ENCODE measurements around the gene SLC4A3.

SLC4A3 gene

GRCh38 chr2:219632760-219633105 lies 5.3 kb downstream of the SLC4A3 start:
- DNase-seq, result no peak

- no peak for DNase-seq
Measured at GRCh38 chr2:219633276-219634065, 6.0 kb downstream of the SLC4A3 start.

DNA sequence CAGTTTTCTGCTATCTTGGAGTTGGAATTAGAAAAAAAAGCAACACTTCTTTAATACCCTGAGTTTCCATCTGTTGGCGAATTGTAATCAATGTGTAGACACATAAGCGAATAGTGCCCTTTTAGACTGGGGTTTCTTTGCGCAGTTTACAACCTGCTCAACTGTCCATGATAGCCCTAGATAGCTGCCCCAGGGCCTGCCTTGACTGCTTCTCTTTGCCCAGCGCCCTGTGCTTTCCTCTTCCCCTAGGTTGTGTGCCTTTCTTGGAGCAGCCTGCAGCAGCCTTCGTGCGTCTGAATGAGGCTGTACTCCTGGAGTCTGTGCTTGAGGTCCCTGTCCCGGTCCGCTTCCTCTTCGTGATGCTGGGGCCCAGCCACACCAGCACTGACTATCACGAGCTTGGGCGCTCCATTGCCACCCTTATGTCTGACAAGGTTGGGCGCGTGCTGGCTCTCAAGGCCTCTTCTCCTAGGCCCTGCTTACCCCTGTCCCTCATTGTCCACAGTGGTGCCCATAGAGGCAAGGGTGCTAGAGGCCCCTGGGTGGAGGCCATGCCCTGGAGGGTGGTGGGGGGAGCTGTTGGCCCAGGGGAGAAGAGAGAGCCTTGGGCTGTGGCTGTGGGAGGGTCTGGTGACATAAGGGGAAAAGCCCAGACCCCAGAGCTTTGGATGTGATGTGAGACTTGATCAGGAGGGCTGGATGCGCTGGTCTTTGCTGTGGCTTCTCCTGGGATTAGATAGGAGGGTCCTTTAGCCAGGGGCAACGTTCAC lies 6.9 kb downstream of the SLC4A3 start:
- no peak for DNase-seq

- DNase-seq, result no peak
Measured at GRCh38 chr2:219634951-219635751, 7.7 kb downstream of the SLC4A3 start.

GRCh38 chr2:219636144-219636915 lies 8.9 kb downstream of the SLC4A3 start:
- no peak for DNase-seq

DNA sequence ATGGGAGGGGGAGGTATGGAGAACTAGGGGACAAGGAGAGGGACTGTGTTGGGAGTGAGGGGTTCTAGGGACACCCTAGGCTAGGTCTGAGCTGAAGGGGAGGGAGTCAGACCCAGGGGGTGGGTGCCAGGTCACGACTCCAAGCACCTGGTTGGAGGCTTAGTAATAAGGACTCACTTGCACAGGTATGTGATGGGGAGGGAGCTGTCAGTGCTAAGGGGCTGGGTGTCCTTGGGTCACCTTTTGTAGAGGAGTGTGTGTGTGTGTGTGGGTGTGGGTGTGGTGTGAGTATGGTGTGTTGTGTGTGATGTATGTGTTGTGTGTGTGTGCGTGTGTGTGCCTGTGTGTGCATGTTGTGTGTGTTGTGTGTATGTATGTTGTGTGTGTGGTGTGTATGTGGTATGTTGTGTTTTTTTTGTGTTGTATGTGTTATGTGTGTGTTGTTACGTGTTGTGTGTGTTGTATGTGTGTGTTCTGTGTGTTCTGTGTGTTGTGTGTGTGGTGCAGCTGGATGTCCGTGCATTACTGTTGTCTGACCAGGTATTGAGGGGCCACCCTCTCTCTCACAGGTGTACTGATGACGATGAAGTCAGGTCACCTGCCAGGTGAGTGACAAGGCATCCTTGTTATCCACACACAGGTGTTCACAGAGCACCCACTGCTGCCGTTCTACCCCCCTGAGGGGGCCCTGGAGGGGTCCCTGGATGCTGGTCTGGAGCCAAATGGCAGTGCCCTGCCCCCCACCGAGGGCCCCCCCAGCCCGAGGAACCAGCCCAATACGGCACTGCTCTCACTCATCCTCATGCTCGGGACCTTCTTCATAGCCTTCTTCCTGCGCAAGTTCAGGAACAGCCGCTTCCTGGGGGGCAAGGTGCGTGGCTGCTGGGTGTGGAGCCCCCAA lies 9.8 kb downstream of the SLC4A3 start:
- DNase-seq, result no peak

GRCh38 chr2:219637842-219638185 lies 10.4 kb downstream of the SLC4A3 start:
- DNase-seq, result no peak

- DNase-seq, result no peak
Measured at GRCh38 chr2:219638217-219638947, 11.0 kb downstream of the SLC4A3 start.

DNA sequence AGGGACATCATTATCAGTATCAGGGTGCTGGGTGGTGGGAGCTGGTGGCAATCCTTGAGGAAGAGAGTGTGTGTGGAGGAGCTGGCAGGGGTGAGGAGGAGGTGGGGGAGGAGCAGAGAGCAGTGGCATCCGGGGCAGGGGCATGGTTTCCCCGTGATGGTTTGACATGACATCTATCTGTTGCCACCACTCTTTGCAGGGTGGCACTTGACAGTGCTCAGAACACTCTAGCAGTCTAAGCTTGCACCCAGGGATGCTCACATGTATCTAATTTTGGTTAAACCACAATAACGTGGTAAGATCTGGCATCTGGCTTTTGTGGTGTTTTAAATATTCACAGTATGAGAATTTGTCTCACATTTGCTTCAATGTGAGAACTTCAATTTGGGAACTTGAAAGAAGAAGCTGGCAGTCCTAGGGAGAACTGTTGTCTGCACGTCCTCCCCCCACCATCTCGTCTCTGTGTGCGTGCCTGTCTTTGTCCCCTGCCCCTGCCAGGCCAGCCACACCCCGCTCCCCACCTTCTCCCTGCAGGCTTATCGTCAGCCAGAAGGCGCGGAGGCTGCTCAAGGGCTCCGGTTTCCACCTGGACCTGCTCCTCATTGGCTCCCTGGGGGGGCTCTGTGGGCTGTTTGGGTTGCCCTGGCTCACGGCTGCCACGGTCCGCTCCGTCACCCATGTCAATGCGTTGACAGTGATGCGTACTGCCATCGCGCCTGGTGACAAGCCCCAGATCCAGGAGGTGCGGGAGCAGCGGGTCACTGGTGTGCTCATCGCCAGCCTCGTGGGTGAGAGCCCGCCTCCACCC lies 11.7 kb downstream of the SLC4A3 start:
- DNase-seq, result no peak

GRCh38 chr2:219641390-219642068 lies 14.1 kb downstream of the SLC4A3 start:
- DNase-seq, result no peak

GRCh38 chr2:219642069-219642454 lies 14.6 kb downstream of the SLC4A3 start:
- no peak for DNase-seq

DNA sequence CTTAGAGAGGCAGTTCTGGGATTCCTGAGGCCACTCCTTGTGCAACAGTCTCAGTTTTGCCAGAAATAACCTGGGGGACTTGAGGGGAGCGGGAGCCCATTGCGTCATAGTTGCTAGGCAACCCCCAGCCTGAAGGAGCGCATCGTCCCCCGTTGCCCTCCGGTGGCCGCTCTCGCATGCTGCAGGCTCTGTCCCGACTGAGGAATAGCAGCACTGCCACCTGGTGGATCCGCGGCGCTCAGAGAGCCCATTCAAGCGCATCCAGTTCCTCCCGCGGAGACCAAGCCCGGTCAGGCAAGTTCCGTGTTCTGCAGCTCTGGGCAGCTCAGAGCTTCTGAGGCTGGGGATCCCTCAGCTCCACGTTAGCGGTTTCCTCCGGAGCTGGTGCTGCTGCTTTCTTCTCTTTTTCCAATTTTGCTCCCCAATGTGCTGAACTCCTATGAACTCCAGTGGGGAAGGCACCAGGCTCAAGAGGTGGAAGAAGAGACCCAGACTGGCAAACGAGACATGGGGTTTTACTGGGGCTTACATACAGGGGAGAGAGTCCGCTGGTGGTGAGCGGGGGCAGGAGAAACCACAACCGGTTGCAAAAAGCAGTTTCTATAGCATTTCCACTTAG lies 15.1 kb downstream of the SLC4A3 start:
- peak; percentile 85 for DNase-seq

- DNase-seq, result no peak
Measured at GRCh38 chr2:219643084-219643473, 15.6 kb downstream of the SLC4A3 start.

GRCh38 chr2:219643788-219644398 lies 16.5 kb downstream of the SLC4A3 start:
- no peak for DNase-seq

- DNase-seq, result no peak
Measured at GRCh38 chr2:219644801-219645480, 17.5 kb downstream of the SLC4A3 start.

GRCh38 chr2:219645631-219646527 lies 18.4 kb downstream of the SLC4A3 start:
- DNase-seq, result no peak

DNA sequence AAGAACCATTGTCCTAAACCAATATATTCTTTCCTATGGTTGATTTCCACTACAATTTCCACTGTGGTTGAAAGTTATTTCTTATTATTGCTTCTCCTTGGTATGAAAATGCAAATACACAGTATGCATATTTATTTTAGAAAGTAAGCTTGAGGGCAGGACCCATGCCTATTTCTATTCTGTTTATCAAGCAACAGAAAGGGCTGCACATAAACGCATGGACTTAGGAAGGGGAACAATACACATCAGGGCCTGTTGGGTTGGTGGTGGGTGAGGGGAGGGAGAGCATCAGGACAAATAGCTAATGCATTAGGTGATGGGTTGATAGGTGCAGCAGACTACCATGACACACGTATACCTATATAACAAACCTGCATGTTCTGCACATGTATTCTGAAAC lies 20.7 kb downstream of the SLC4A3 start:
- DNase-seq, result no peak
